ENCODE data around the gene DDA1. TPM values are rescaled to one million over a fixed set of nuclear protein-coding genes. Genes with fewer than 3 reads are reported as not detected.

DDA1 gene
- total RNA-seq, 1 donor from 2014 or later = 37.3 TPM

DNA sequence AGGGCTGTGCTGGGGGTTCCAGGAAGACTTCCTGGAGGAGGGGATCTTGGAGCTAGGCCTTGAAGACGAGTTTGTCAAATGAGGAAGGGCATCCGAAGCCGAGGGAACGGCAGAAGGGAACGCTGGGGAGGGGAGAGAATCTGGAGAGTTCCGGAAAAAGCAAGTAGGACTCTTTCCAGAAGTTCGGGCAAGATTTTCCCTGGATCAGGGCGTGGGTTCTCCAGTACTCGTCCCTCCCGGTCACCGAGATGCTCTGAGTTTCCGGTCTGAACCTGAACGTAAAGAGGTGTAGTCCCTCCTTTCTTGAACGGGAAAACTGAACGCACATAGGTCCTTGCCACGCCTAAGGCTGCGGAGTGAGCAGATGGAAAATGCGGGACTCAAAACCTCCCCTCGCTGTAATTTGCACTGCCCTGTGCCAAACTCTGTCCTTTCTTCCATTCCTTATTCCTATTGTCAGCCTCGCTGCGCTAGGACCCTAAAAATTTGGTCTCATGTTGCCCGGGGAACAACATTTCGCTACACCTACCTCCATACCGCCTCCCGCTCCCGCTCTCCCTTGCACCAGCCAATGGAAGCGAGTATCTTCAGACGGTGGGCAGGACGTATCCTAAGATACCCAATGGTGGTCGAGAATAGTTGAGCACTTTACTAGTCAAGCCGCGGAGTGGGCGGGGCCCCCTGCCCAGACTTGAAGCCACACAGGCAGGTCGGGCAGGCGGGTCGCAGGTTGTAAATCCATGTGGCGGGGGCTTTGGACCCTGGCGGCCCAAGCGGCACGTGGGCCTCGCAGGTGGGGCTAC lies 27.7 kb downstream of the DDA1 start, which contains the start of gene GTPBP3:
Gene GTPBP3 (plus strand): TSS at position 682 of the 803 bp plus-strand sequence. CDS start 59 bp downstream, at position 741.
- peaks cover 19% of the 10 kb centered on the region for H3K4me1 Mint-ChIP-seq
- H3K27me3 Mint-ChIP-seq (ENCODE audit: low read depth) = no peaks in the 10 kb centered on the region
- H3K36me3 Mint-ChIP-seq = peaks cover 4% of the 10 kb centered on the region
- TF ChIP-seq CTCF (IDR thresholded peaks at IDR 0.05; ENCODE audit: unreplicated experiment) = no peak
- no peaks in the 10 kb centered on the region for H3K9me3 Mint-ChIP-seq
- H3K4me3 Mint-ChIP-seq = peak within 1 kb of the TSS; percentile 98
- DNase-seq (ENCODE audit: low spot score in 2 of 2, unreplicated experiment in 2 of 2) = peak; percentile 85 to 90
- peak within 1 kb of the TSS; percentile 100 for H3K27ac Mint-ChIP-seq

GRCh38 chr19:17337675-17338432 lies 28.5 kb downstream of the DDA1 start:
- DNase-seq (ENCODE audit: low spot score in 2 of 2, unreplicated experiment in 2 of 2) = no peak
- Mint-ChIP-seq H3K27ac (peak overlapping the region; percentile 100), H3K27me3 (ENCODE audit: low read depth) (no peaks in the 10 kb centered on the region), H3K4me1 (peaks cover 19% of the 10 kb centered on the region), H3K36me3 (peaks cover under 1% of the 10 kb centered on the region), H3K4me3 (peak overlapping the region; percentile 98), H3K9me3 (no peaks in the 10 kb centered on the region)
- no peak for TF ChIP-seq CTCF (IDR thresholded peaks at IDR 0.05; ENCODE audit: unreplicated experiment)

DNA sequence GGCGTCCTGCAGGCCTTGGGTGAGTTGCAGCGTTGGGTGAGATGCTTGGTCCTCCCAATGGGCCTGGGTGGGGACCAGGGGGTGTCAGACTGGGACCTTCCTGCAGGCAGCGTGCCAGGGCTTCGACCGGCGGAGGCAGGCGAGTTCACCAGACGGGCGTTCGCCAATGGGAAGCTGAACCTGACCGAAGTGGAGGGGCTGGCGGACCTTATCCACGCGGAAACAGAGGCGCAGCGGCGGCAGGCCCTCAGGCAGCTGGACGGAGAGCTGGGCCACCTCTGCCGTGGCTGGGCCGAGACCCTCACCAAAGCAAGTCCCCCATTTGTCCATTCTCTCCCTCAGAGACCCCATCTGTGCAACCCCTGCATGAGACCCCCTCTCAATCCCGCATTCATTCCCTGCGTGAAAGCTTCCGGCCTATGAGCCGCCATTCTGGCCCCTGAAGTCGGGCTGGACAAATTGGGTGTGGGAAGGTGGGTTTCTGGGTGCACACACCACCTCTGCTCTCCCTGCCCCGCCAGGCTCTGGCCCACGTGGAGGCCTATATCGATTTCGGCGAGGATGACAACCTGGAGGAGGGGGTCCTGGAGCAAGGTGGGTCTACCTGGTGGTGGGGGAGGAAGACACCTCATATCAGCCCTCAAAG lies 29.2 kb downstream of the DDA1 start:
- Mint-ChIP-seq H3K4me1 (peaks cover 19% of the 10 kb centered on the region), H3K36me3 (no peaks in the 10 kb centered on the region), H3K27ac (no peak overlapping the region), H3K9me3 (no peaks in the 10 kb centered on the region), H3K4me3 (peak overlapping the region; percentile 98), H3K27me3 (ENCODE audit: low read depth) (no peaks in the 10 kb centered on the region)
- DNase-seq (ENCODE audit: low spot score in 2 of 2, unreplicated experiment in 2 of 2) = no peak
- no peak for TF ChIP-seq CTCF (IDR thresholded peaks at IDR 0.05; ENCODE audit: unreplicated experiment)

DNA sequence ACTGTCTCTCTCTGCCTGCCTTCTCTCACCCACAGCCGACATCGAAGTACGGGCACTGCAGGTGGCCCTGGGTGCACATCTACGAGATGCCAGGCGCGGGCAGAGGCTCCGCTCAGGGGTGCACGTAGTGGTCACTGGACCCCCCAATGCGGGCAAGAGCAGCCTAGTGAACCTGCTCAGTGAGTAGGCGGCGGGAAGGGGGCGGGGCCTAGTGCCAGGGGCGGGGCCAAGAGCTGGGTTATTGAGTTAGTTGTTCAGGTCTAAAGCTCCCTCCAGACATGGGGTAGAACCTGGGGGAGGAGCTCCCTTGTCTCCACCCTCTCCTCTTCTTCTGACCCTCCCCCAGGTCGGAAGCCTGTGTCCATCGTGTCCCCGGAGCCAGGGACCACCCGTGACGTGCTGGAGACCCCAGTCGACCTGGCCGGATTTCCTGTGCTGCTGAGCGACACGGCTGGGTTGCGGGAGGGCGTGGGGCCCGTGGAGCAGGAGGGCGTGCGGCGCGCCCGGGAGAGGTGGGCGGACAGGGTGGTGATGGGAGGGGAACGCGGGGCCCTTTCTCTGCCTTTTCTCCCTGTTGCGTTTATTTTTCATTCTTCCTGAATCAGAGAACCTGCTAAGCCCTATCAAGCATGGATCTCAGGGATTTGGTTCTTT lies 29.9 kb downstream of the DDA1 start:
- no peaks in the 10 kb centered on the region for H3K36me3 Mint-ChIP-seq
- H3K27ac Mint-ChIP-seq = no peak overlapping the region
- peak overlapping the region; percentile 98 for H3K4me3 Mint-ChIP-seq
- no peaks in the 10 kb centered on the region for H3K9me3 Mint-ChIP-seq
- peaks cover 16% of the 10 kb centered on the region for H3K4me1 Mint-ChIP-seq
- no peaks in the 10 kb centered on the region for H3K27me3 Mint-ChIP-seq (ENCODE audit: low read depth)
- no peak for TF ChIP-seq CTCF (IDR thresholded peaks at IDR 0.05; ENCODE audit: unreplicated experiment)
- no peak for DNase-seq (ENCODE audit: low spot score in 2 of 2, unreplicated experiment in 2 of 2)

GRCh38 chr19:17340302-17340870 lies 31.0 kb downstream of the DDA1 start:
- Mint-ChIP-seq H3K27me3 (ENCODE audit: low read depth) (no peaks in the 10 kb centered on the region), H3K4me3 (no peak overlapping the region), H3K4me1 (peaks cover 10% of the 10 kb centered on the region), H3K27ac (no peak overlapping the region), H3K36me3 (no peaks in the 10 kb centered on the region), H3K9me3 (no peaks in the 10 kb centered on the region)
- DNase-seq (ENCODE audit: low spot score in 2 of 2, unreplicated experiment in 2 of 2) = no peak
- TF ChIP-seq CTCF (IDR thresholded peaks at IDR 0.05; ENCODE audit: unreplicated experiment) = no peak

Measured in mesothelial cell of epicardium (in vitro differentiated cells).